Ishikawa (cell line): ENCODE data around the gene CDH23.

Experiments
- EP300 ChIP-seq: IDR thresholded peaks from 2 replicates; pipeline ENCODE4 v1.6.1; 2012; ENCODE audit warnings: borderline replicate concordance
- MAX ChIP-seq: IDR thresholded peaks from 2 replicates; pipeline ENCODE4 v1.6.1; 2012
- TAF1 ChIP-seq: IDR thresholded peaks from 2 replicates; pipeline ENCODE4 v1.6.1; 2012; ENCODE audit warnings: low read depth, mild to moderate bottlenecking

GRCh38 chr10:71827852-71828251 is 431.1 kb downstream of the CDH23 start:
- TF ChIP-seq TAF1, result no peak
- no peak for TF ChIP-seq MAX
- no peak for TF ChIP-seq EP300
